HG02840 (cell line): ENCODE data around the gene TDG.
"Not testable (repeated sequence)": the region's sequence is repeated elsewhere in the genome, so short reads cannot be mapped to it uniquely, and the experiment has no call there.

Experiments used
- ATAC-seq: cut with Tn5 transposase; IDR thresholded peaks from one replicate; pipeline ENCODE4 v1.9.1; 2021; ENCODE audit warnings: mild to moderate bottlenecking, moderate library complexity, moderate number of reproducible peaks; ENCODE audit not compliant: unreplicated experiment, low FRiP score

Gene TDG

DNA sequence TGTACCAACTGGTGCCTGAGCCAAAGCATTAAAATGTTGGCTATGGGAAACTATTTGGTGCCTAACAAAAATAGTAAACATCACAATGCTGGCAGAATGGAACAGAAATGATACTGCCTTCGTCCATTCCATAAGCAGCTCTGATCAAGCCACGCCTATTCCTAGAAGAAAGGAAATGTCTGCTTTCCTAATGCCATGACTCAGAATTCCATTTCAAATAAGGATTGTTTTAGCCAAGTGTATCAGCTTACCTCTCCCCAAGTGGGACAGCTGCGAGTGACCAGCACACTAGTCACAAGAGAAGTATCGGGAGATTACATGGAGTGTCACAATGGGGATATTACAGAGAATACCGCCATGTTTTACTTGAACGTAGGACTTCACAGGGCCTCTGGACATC is 45.6 kb downstream of the TDG start:
- ATAC-seq = no peak

DNA sequence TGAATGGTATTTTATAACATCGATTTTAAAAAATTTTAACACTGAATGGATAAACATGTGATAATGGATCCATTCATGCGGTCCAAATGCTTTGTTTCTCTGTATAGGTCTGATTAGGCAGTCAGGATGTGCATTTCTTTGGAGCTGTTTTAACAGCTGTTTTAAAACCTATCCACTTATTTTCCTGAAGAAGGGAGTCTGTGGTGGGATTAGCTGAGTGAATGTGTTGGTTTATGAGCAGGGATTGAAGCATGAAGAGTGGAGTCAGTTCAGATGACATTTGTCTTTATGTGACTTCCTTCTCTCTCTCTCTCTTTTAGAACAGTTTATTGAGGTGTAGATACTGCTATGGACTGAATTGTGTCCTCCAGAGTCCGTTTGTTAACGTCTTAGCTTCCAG is 46.7 kb downstream of the TDG start:
- ATAC-seq = no peak

DNA sequence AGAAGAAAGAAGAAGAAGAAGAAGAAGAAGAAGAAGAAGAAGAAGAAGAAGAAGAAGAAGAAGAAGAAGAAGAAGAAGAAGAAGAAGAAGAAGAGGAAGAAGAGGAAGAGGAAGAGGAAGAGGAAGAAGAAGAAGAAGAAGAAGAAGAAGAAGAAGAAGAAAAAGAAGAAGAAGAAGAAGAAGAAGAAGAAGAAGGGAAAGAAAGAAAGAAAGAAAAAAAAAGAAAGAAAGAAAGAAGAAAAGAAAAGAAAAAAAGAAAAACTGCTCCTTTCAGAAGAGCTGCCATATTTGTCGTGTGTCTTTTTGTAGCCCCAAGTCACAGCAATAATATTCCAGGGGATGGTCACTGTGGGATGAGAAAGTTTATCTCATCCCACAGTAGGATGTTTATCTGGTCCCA is 56.2 kb downstream of the TDG start:
- not testable (repeated sequence) for ATAC-seq

DNA sequence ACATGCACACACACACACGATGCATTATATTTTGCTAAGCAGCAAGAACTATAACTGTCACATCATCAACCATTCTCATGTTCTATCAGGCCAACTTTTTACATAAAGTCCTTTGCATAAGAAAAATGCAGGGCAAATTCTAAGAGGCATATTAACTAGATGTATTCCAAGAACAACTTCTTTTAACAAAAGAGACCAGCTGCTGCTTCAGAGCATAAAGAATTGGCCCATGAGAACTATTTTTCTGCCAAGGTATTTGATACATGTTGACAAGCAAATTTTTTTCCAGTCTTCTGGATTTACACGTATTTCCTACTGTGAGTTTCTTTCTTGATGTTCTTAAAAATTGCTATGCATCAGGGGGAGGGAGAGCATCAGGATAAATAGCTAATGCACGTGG is 57.1 kb downstream of the TDG start:
- ATAC-seq = no peak

DNA sequence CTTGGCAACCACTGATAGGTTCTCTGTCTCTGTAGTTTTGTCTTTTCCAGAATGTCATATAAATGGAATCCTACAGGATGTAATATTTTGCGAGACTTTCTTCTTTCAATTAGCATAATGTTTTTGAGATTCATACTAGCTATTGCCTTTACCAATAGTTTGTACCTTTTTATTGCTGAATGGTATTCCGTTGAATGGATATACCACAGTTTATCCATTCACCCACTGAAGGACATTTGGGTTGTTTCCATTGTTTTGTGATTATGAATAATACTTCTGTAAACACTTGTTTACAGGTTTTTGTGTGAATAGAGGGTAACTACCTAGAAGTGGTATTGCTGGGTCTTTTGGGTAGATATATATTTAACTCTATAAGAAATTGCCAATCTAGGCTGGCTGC is 58.0 kb downstream of the TDG start:
- ATAC-seq = no peak

DNA sequence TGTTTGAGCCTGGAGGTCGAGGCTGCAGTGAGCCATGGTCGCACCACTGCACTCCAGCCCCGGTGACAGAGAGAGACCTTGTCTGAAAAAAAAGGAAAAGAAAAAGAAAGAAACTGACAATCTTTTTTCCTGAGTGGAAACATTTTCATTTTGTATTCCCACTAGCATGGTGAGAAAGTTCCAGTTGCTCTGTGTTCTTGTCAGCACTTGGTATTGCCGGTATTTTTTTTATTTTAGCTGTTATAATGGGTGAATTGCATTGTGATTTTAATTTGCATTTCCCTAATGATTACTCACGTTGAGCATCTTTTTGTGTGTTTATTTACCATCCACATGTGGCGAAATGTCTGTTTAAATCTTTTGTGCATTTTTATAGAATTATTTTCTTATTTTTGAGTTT is 58.7 kb downstream of the TDG start:
- ATAC-seq = no peak

DNA sequence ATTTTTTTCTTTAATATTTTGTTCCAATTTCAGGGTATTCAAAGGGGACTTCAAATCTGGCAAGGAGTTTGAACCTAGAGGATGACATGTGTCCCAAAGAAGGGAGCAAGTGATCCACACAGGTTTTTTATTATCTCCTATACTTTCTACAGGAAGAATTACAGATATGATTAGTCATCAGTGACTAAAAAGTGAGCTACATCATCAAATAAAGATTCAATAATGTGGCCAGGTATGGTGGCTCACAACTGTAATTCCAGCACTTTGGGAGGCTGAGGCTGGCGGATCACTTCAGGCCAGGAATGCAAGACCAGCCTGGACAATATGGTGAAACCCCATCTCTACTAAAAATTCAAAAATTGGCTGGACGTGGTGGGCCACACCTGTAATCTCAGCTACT is 60.1 kb downstream of the TDG start:
- no peak for ATAC-seq

DNA sequence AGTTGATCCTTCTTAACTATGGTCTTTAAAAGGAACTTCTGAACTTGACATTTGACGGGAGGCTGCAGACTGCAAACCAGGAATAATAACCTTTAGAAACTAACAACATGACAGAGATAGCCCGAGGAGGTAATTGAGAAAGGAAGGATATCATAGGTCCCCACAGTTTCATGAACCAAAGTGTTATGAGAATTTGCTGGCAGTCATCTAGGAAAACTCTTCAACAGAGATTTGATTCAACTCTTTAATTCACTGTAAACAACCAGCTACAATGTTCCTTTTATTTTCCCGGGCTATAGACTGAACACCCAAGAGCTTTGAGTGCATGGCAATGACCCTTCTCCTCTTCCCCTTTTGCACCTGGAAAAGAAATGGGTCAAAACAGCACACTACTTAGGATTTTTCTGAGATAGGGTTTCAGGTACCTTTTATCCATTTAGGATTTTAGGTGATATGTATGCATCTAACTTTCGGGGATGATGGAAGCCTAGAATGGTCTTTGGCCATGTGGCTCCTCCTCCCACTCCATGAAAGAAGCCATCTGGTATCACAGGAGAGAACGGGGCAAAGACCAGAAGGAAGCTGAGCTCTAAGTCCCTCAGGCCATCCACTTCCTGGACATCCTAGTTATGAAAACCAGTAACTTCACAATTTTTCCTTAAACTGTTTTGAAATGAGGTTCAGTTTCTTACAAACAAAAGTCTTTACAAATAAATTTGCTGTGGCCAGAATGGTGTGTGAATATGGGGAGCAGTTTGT is 61.3 kb downstream of the TDG start:
- ATAC-seq = no peak

DNA sequence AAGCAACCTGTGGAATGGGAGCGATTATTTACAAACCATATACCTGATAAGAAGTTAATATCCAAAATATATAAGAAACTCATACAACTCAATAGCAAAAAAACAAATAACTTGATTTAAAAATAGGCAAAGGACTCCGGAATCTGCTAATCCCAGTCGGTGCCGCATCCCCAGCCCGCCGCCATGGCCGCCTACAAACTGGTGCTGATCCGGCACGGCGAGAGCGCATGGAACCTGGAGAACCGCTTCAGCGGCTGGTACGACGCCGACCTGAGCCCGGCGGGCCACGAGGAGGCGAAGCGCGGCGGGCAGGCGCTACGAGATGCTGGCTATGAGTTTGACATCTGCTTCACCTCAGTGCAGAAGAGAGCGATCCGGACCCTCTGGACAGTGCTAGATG is 64.9 kb downstream of the TDG start:
- not testable (repeated sequence) for ATAC-seq

DNA sequence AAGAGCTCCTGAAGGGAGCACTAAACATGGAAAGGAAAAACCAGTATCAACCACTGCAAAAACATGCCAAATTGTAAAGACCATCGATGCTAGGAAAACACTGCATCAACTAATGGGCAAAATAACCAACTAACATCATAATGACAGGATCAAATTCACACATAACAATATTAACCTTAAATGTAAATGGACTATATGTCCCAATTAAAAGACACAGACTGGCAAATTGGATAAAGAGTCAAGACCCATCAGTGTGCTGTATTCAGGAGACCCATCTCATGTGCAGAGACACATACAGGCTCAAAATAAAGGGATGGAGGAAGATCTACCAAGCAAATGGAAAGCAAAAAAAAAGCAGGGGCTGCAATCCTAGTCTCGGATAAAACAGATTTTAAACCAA is 70.5 kb downstream of the TDG start:
- not testable (repeated sequence) for ATAC-seq
